GM19395 (cell line): ENCODE measurements around the gene ERN1.
"Not testable (repeated sequence)": the region's sequence is repeated elsewhere in the genome, so short reads cannot be mapped to it uniquely, and the experiment has no call there.

ENCODE experiments used
- ATAC-seq: cut with Tn5 transposase; IDR thresholded peaks from one replicate; pipeline ENCODE4 v1.9.1; 2021; ENCODE audit warnings: mild to moderate bottlenecking, moderate library complexity; ENCODE audit not compliant: unreplicated experiment

The ERN1 gene

GRCh38 chr17:64007089-64007837, 122.7 kb downstream of the ERN1 start:
- ATAC-seq = not testable (repeated sequence)

DNA sequence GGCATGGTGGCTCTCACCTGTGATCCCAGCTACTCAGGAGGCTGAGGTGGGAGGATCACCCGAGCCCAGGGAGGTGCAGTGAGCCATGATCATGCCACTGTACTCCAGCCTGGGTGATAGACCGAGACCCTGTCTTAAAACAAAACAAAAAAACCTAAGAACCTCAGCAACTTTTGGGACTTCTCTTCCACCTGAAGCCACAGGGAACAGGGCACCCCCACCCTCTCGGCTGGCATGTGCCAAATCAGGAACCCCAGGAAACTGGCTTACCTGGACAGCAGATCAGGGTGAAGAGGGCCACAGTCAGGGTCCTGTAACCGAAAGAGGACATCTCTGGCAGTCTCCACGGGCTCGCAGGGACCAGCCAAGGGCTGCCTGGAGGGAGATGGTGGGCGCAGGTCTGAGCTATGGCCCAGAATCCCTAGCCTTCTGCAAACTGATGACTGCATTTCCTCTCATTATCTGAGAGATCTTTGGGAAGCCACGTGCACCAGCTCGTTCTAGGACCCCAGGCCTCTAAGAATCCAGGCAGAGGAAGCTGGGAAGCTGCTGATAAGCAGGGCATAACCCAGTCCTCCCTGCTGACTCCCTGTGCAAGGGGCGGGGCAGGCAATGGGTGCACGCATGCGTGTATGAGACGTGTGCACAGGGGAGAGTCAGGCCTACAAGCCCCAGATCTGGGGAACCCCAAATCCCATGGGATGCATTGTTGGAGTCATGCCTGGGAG, 123.4 kb downstream of the ERN1 start:
- no peak for ATAC-seq

DNA sequence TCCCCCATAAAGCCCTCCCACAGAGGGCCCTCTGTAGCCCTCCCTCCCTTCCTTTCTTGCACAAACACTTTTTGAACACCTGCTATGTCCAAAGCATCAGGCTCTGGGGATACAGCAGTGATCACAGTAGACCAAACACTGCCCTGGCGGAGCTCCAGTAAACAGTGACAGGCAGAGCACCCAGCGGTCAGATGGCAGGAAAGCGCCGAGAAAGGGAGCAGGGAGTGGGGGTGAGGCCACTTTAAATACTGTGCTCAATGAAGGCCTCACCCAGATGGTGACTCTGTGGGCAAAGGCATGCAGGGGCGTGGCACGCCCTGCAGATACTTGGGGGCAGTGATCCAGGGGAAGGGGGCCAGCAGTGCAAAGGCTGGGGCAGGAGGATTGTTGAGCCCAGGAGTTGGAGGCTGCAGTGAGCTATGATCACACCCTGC, 124.2 kb downstream of the ERN1 start:
- ATAC-seq = no peak

DNA sequence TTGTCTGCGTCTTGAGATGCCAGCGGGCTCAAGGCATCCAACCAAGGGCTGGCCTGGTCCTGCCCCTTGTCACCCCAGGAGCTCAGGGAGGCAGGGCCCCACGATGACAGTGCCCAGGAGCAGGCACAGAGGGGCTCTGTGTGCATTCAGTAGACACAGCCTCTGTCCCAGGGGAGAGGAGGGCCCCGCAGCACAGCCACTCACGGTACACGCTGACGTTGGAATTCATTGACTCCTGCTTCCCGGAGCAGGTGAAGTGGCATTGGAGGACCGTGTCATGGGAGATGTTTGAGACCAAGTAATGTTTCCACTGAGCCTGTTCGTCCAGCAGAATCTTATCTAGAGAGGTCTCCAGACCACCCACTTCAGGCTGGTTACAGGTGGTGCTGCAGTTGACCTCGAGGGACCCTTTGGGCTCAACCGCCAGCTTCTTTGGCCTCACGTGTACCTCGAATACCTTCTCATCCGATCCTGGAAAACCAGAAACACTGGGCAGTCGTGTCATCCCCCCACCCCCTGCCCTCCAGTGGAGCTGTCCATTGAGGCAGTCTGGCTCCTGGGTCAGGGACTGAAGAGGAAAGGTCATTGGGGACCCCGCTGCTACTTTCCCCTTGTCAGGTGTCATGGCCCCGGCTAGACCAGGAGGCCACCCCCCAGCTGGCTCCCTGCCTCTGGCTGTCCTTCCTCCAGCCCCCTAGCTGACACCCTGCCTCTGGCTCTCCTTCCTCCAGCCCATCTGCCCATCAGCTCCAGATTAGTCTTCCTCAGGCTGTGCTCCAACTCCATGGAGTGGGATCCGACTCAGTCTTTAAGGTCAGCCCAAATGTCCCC, 124.8 kb downstream of the ERN1 start:
- ATAC-seq = no peak

- ATAC-seq = no peak
These were observed 125.7 kb downstream of the ERN1 start for GRCh38 chr17:64004218-64004770.

GRCh38 chr17:64003526-64004121, 126.3 kb downstream of the ERN1 start:
- no peak for ATAC-seq

- no peak for ATAC-seq
These were observed 127.1 kb downstream of the ERN1 start for GRCh38 chr17:64002658-64003525.

- no peak for ATAC-seq
These were observed 128.0 kb downstream of the ERN1 start for GRCh38 chr17:64001763-64002529.

- ATAC-seq = no peak
These were observed 128.8 kb downstream of the ERN1 start for GRCh38 chr17:64001091-64001579.

DNA sequence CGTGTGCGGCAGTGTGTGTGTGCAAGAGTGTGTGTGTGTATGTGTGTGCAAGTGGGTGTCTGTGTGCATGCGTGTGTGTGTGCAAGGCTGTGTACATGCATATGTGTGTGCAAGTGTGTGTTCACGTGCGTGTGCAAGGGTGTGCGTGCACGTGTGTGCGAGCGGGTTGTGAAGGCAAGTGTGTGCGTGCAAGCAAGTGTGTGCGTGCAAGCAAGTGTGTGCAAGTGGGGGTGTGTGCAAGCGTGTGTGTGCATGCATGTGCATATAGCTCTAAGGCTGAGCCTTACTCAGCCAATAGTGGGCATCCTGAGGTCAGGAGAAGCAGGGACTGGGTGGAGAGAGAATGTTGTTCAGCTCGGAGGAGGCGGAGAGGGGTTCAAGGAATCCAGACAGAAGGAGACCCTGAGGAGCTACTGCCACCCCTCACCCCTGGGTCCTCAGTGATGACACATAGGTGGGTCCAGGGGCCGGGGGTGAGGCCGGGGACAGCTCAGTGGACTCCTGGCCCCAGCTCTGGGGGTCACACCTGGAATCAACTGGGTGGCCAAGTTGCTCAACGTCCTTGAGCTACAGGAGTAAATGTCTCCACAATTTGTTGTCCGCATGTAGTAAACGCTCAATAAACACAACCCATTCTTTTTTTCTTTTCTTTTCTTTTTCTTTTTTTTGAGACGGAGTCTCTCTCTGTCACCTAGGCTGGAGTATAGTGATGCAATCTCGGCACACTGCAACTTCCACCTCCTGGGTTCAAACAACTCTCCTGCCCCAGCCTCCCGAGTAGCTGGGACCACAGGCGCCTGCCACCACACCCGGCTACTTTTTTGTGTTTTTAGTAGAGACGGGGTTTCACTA, 130.0 kb downstream of the ERN1 start:
- no peak for ATAC-seq

- ATAC-seq = no peak
These were observed 130.9 kb downstream of the ERN1 start for GRCh38 chr17:63998721-63999679.

DNA sequence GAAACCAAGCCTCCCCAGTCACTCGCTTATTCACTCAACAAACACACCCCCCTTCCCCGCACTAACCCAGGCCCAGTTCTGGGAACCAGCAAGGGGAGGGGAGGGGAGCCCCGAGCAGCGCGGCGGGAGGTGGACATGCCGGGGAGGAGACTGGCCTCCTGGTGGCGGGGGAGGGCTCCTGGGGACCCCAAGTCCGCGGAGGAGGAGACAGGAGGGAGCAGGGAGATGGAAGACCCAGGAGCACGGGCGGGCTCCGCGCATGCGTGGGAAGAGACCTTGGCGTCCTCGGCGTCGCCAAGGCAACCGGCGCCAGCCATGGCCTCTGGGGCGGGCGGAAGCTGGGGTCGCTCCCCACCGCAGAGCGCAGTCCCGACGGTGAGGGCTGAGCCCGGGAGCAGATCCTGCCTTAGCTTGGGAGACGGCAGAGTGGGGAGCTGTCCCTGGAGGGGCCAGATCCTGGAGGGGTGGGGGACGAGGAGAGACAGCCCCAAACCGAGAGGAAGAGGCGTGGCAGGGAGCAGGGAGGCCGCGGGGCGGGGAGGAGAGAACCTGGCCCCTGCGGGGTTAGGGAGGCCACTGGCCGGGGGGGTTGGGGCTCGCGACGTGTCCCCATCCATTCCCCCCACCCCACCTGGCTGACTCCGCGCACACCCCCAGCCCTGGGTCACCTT, 131.8 kb downstream of the ERN1 start, which contains the start of gene PRR29:
Gene PRR29, plus strand, starts transcription at position 302 of the 671 bp plus-strand sequence. Its CDS starts 14 bp downstream, at position 316.
- peak; percentile 60 for ATAC-seq

GRCh38 chr17:63997341-63998048, 132.4 kb downstream of the ERN1 start:
- no peak for ATAC-seq

DNA sequence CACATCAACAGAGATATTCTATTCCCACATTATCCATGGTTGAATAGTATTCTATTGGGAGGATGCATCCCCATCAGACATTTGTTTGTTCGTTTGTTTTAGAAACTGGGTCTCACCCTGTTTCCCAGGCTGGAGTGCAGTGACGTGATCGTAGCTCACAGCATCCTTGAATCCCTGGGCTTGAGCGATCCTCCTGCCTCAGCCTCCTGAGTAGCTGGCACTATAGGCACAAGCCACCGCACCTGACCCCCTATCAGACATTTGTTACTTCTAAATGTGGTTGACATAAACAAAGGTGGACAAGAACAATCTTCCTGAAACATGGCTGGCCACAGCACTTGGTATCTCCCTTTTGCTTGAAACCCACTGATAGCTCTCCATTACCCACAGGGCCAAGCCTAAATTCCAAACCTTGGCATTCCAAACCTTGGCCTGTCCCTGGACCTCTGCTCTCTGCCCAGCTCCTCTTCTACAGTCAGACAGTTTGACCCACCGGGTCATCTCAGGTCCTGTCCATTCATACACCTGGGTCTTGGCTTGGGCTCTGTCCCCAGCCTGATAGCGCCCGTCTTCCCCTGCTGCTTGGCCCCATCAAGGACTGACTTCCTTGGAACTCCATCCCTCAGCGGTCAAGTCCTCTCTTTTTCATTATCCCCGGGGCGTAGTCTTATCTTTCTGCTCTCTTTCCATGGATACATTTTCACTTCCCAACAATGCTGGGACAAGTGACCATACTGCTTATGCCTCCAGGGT, 133.3 kb downstream of the ERN1 start:
- no peak for ATAC-seq

DNA sequence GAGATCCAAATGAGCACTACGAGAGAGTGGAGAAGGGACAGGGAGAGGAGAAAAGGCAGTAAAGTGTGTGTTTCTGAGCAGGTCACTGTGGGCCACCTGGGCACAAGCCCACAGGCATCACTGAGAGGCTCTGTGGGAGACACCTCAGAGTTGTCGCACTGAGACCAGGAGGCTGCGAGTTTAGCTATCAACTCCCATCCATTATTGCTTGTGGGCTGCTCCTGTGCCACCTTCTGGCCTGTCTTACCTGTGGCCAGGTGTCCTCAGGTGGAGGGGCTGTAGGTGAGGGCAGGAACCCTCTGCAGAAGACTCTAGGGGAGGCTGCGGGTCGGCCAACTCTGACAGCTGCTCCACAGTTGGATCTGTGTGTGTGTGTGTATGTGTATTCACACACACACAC, 134.3 kb downstream of the ERN1 start:
- ATAC-seq = no peak
